Keratinocyte (primary cell): ENCODE results near the gene KLHDC7B.

Source experiments
- EZH2 ChIP-seq: IDR thresholded peaks from one replicate; pipeline ENCODE4 v1.6.1; 2012; ENCODE audit warnings: inconsistent platforms, mild to moderate bottlenecking, low read length, moderate library complexity
- TF ChIP-seq, protein P1 (sequence below), 3 experiments: IDR thresholded peaks in 1 of 3; conservative IDR thresholded peaks in 1 of 3; optimal IDR thresholded peaks in 1 of 3; 2 replicates in 2 of 3; 3 replicates in 1 of 3; pipeline versions ENCODE3 to v1.5.1; 2011; ENCODE audit warnings: low read length in 3 of 3, mild to moderate bottlenecking in 3 of 3, moderate library complexity in 2 of 3, control low read depth in 1 of 3, inconsistent platforms in 1 of 3; ENCODE audit not compliant: insufficient read depth in 2 of 3; ENCODE audit errors: extremely low read depth in 1 of 3

DNA sequence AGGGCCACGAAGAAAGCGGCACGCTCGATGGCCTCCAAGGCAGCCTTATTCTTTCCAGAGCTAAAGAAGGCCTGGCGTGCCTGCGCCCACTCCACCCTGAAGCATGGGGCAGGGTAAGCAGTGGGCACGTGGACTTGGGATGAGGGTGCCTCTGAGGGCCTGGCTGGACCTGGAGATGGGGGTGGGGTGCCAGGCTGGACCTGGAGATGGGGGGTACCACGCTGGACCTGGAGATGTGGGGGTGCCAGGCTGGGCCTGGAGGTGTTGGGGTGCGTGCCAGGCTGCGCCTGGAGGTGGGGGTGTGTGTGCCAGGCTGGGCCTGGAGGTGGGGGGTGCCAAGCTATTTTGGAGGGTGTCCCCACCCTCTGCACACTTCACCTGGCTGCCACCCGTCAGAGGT is 27.3 kb downstream of the KLHDC7B start:
- TF ChIP-seq, protein P1, sequence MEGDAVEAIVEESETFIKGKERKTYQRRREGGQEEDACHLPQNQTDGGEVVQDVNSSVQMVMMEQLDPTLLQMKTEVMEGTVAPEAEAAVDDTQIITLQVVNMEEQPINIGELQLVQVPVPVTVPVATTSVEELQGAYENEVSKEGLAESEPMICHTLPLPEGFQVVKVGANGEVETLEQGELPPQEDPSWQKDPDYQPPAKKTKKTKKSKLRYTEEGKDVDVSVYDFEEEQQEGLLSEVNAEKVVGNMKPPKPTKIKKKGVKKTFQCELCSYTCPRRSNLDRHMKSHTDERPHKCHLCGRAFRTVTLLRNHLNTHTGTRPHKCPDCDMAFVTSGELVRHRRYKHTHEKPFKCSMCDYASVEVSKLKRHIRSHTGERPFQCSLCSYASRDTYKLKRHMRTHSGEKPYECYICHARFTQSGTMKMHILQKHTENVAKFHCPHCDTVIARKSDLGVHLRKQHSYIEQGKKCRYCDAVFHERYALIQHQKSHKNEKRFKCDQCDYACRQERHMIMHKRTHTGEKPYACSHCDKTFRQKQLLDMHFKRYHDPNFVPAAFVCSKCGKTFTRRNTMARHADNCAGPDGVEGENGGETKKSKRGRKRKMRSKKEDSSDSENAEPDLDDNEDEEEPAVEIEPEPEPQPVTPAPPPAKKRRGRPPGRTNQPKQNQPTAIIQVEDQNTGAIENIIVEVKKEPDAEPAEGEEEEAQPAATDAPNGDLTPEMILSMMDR (optimal IDR thresholded peaks at IDR 0.05 in 1 of 3, IDR thresholded peaks at IDR 0.05 in 1 of 3, conservative IDR thresholded peaks at IDR 0.05 in 1 of 3; ENCODE audit: extremely low read depth in 1 of 3, insufficient read depth in 2 of 3, low read length in 3 of 3): no peak
- TF ChIP-seq EZH2: no peak
